Thyroid gland (tissue), 4 donors: ENCODE data around the gene C1QTNF9B. TPM values are rescaled to one million over a fixed set of nuclear protein-coding genes. Genes with fewer than 3 reads are reported as not detected.

Experiments used
- DNase-seq, 2 donors: peaks; one replicate each; pipeline ENCODE4 v3.0.0-alpha.2; 2019
- H3K27ac ChIP-seq, 3 donors: fragments of 200-600 bp; sonication (generic); 1 replicate in 2 of 3; 2 replicates in 1 of 3; pipeline ENCODE4 v1.5.1; 2016 to 2019; ENCODE audit warnings: mild to moderate bottlenecking in 1 of 3, moderate library complexity in 1 of 3
- H3K27me3 ChIP-seq: fragments of 200-600 bp; sonication (generic); one replicate; pipeline ENCODE4 v1.5.1; 2019
- H3K36me3 ChIP-seq, 2 donors: fragments of 200-600 bp; sonication (generic); one replicate each; pipeline ENCODE4 v1.5.1; 2016 to 2019
- H3K4me1 ChIP-seq, 2 donors: fragments of 200-600 bp; sonication (generic); one replicate each; pipeline ENCODE4 v1.5.1; 2017 to 2019
- H3K4me3 ChIP-seq, 3 donors: fragments of 200-600 bp; sonication (generic); replicated peaks in 1 of 3; 1 replicate in 2 of 3; 2 replicates in 1 of 3; pipeline ENCODE4 v1.5.1; 2016; ENCODE audit warnings: mild to moderate bottlenecking in 1 of 3
- H3K9me3 ChIP-seq: fragments of 200-600 bp; sonication (generic); one replicate; pipeline ENCODE4 v1.5.1; 2017
- CTCF ChIP-seq, 6 experiments: fragments of 200-600 bp in 3 of 6; fragments of 450-650 bp in 3 of 6; sonication (generic) in 3 of 6; IDR thresholded peaks; one replicate each; pipeline ENCODE4 v1.5.1; 2016 to 2019; ENCODE audit warnings: antibody characterized with exemption in 6 of 6, mild to moderate bottlenecking in 2 of 6, inconsistent platforms in 1 of 6, moderate library complexity in 1 of 6
- POLR2A ChIP-seq, 2 donors: fragments of 450-650 bp; IDR thresholded peaks; one replicate each; pipeline ENCODE4 v1.6.1; 2017; ENCODE audit warnings: antibody characterized with exemption in 2 of 2, mild to moderate bottlenecking in 2 of 2, moderate library complexity in 1 of 2
- WGBS, 2 donors: methylation state at CpG; one replicate each; pipeline ENCODE4 v1.1.5; 2017; 5-methylcytosine and 5-hydroxymethylcytosine counted together
- intact Hi-C: fragments of 100-400 bp; cut with DNase I; formaldehyde crosslinking; loops from one replicate; pipeline ENCODE4 v1.15.1; 2023
- total RNA-seq, 4 donors: library from RNA; depleted of rRNA; stranded (reverse); fragments of >200 nt; gene quantifications; one replicate each; pipeline ENCODE4 v1.2.3, GENCODE V29; 2016

C1QTNF9B gene
- total RNA-seq, 4 donors from 2014 or later: not detected

GRCh38 chr13:23870356-23871140 is 26.8 kb downstream of the C1QTNF9B start:
- H3K27me3 ChIP-seq: no peaks in the 10 kb centered on the region
- H3K36me3 ChIP-seq: no peaks in the 10 kb centered on the region
- no peak overlapping the region for H3K27ac ChIP-seq
- no peaks in the 10 kb centered on the region for H3K9me3 ChIP-seq
- WGBS, 2 donors: 91% methylated on average over 12 of the region's 12 CpGs
- H3K4me3 ChIP-seq: no peak overlapping the region
- intact Hi-C loops: loop anchor here (5.0 kb wide), 2 partner anchors 153 to 403 kb away; no protein-coding TSS in a partner anchor
- TF ChIP-seq CTCF (IDR thresholded peaks at IDR 0.05) (no peak), POLR2A (IDR thresholded peaks at IDR 0.05) (no peak)
- H3K4me1 ChIP-seq: no peaks in the 10 kb centered on the region
- no peak for DNase-seq

GRCh38 chr13:23868521-23868920 is 28.8 kb downstream of the C1QTNF9B start:
- H3K27ac ChIP-seq: no peak overlapping the region
- WGBS, 2 donors: 83 to 84% methylated on average over 5 of the region's 5 CpGs
- H3K36me3 ChIP-seq: no peaks in the 10 kb centered on the region
- DNase-seq: no peak
- H3K4me3 ChIP-seq: no peak overlapping the region
- TF ChIP-seq CTCF (IDR thresholded peaks at IDR 0.05): no peak
- no peak for TF ChIP-seq POLR2A (IDR thresholded peaks at IDR 0.05)
- no peaks in the 10 kb centered on the region for H3K27me3 ChIP-seq
- intact Hi-C loops: no loop called here
- no peaks in the 10 kb centered on the region for H3K4me1 ChIP-seq
- H3K9me3 ChIP-seq: no peaks in the 10 kb centered on the region

- Histone ChIP-seq H3K9me3 (no peaks in the 10 kb centered on the region), H3K4me1 (no peaks in the 10 kb centered on the region), H3K4me3 (no peak overlapping the region), H3K27ac (no peak overlapping the region), H3K27me3 (no peaks in the 10 kb centered on the region), H3K36me3 (no peaks in the 10 kb centered on the region)
- 63 to 65% methylated on average over 8 of the region's 8 CpGs for WGBS, 2 donors
- intact Hi-C loops: no loop called here
- TF ChIP-seq CTCF (IDR thresholded peaks at IDR 0.05) (no peak), POLR2A (IDR thresholded peaks at IDR 0.05) (no peak)
- DNase-seq: peak; percentile 24 to 54
These were observed 30.2 kb downstream of the C1QTNF9B start for GRCh38 chr13:23867027-23867491.

GRCh38 chr13:23866420-23867026 is 30.8 kb downstream of the C1QTNF9B start:
- Histone ChIP-seq H3K27me3 (no peaks in the 10 kb centered on the region), H3K27ac (no peak overlapping the region), H3K36me3 (no peaks in the 10 kb centered on the region), H3K4me1 (no peaks in the 10 kb centered on the region), H3K4me3 (no peak overlapping the region), H3K9me3 (no peaks in the 10 kb centered on the region)
- DNase-seq: no peak
- 85 to 91% methylated on average over 9 of the region's 9 CpGs for WGBS, 2 donors
- TF ChIP-seq POLR2A (IDR thresholded peaks at IDR 0.05) (no peak), CTCF (IDR thresholded peaks at IDR 0.05) (no peak)
- intact Hi-C loops: no loop called here

GRCh38 chr13:23865906-23866305 is 31.4 kb downstream of the C1QTNF9B start:
- Histone ChIP-seq H3K27ac (no peak overlapping the region), H3K4me3 (no peak overlapping the region), H3K27me3 (no peaks in the 10 kb centered on the region), H3K36me3 (no peaks in the 10 kb centered on the region), H3K4me1 (no peaks in the 10 kb centered on the region), H3K9me3 (no peaks in the 10 kb centered on the region)
- DNase-seq: no peak
- 94 to 95% methylated on average over 7 of the region's 7 CpGs for WGBS, 2 donors
- intact Hi-C loops: no loop called here
- TF ChIP-seq CTCF (IDR thresholded peaks at IDR 0.05) (no peak), POLR2A (IDR thresholded peaks at IDR 0.05) (no peak)
